Measurements from ENCODE around the gene ATG14.

The ATG14 gene

GRCh38 chr14:55450987-55451386, 39.4 kb upstream of the ATG14 start:
- TF ChIP-seq POLR2AphosphoS5 (IDR thresholded peaks at IDR 0.05; ENCODE audit: borderline replicate concordance, low read depth, low read length) (no peak), FOXP2 (optimal IDR thresholded peaks at IDR 0.05; ENCODE audit: control extremely low read depth, extremely low read length, insufficient read depth) (no peak), EZH2 (IDR thresholded peaks at IDR 0.05) (no peak)

GRCh38 chr14:55450539-55450938, 38.9 kb upstream of the ATG14 start:
- TF ChIP-seq FOXP2 (optimal IDR thresholded peaks at IDR 0.05; ENCODE audit: control extremely low read depth, extremely low read length, insufficient read depth) (no peak), POLR2AphosphoS5 (IDR thresholded peaks at IDR 0.05; ENCODE audit: borderline replicate concordance, low read depth, low read length) (no peak), EZH2 (IDR thresholded peaks at IDR 0.05) (no peak)
- Histone ChIP-seq H3K9me3 (ENCODE audit: low read depth, low read length) (no peaks in the 10 kb centered on the region), H3K36me3 (ENCODE audit: insufficient read depth, low read length) (no peaks in the 10 kb centered on the region), H3K4me3 (no peak overlapping the region), H3K9ac (ENCODE audit: insufficient read length) (no peak overlapping the region), H3K27ac (no peak overlapping the region)
- DNase-seq (ENCODE audit: low read depth, low spot score) = no peak

More at GRCh38 chr14:55450987-55451386, 39.4 kb upstream of the ATG14 start:
- Histone ChIP-seq H3K4me3 (no peak overlapping the region), H3K9ac (ENCODE audit: insufficient read length) (no peak overlapping the region), H3K9me3 (ENCODE audit: low read depth, low read length) (no peaks in the 10 kb centered on the region), H3K36me3 (ENCODE audit: insufficient read depth, low read length) (no peaks in the 10 kb centered on the region), H3K27ac (no peak overlapping the region)
- DNase-seq (ENCODE audit: low read depth, low spot score) = no peak

GRCh38 chr14:55450124-55450523, 38.5 kb upstream of the ATG14 start:
- Histone ChIP-seq H3K9ac (ENCODE audit: insufficient read length) (no peak overlapping the region), H3K36me3 (ENCODE audit: insufficient read depth, low read length) (no peaks in the 10 kb centered on the region), H3K9me3 (ENCODE audit: low read depth, low read length) (no peaks in the 10 kb centered on the region), H3K27ac (no peak overlapping the region), H3K4me3 (no peak overlapping the region)
- no peak for TF ChIP-seq EZH2 (IDR thresholded peaks at IDR 0.05)
- TF ChIP-seq POLR2AphosphoS5 (IDR thresholded peaks at IDR 0.05; ENCODE audit: borderline replicate concordance, low read depth, low read length) = no peak
- no peak for TF ChIP-seq FOXP2 (optimal IDR thresholded peaks at IDR 0.05; ENCODE audit: control extremely low read depth, extremely low read length, insufficient read depth)
- no peak for DNase-seq (ENCODE audit: low read depth, low spot score)

GRCh38 chr14:55449116-55449515, 37.5 kb upstream of the ATG14 start:
- no peak for TF ChIP-seq POLR2AphosphoS5 (IDR thresholded peaks at IDR 0.05; ENCODE audit: borderline replicate concordance, low read depth, low read length)
- no peak for TF ChIP-seq EZH2 (IDR thresholded peaks at IDR 0.05)
- TF ChIP-seq FOXP2 (optimal IDR thresholded peaks at IDR 0.05; ENCODE audit: control extremely low read depth, extremely low read length, insufficient read depth) = no peak
- Histone ChIP-seq H3K36me3 (ENCODE audit: insufficient read depth, low read length) (no peaks in the 10 kb centered on the region), H3K9me3 (ENCODE audit: low read depth, low read length) (no peaks in the 10 kb centered on the region), H3K9ac (ENCODE audit: insufficient read length) (no peak overlapping the region), H3K27ac (no peak overlapping the region; the same call in 1 of the 2 replicates), H3K4me3 (no peak overlapping the region)
- DNase-seq (ENCODE audit: low read depth, low spot score) = no peak

- Histone ChIP-seq H3K36me3 (ENCODE audit: insufficient read depth, low read length) (no peaks in the 10 kb centered on the region), H3K9ac (ENCODE audit: insufficient read length) (no peak overlapping the region), H3K4me3 (no peak overlapping the region), H3K27ac (peak overlapping the region; percentile 16; the same call in 1 of the 2 replicates), H3K9me3 (ENCODE audit: low read depth, low read length) (no peaks in the 10 kb centered on the region)
- DNase-seq (ENCODE audit: low read depth, low spot score) = no peak
- TF ChIP-seq FOXP2 (optimal IDR thresholded peaks at IDR 0.05; ENCODE audit: control extremely low read depth, extremely low read length, insufficient read depth) (peak; percentile 38), POLR2AphosphoS5 (IDR thresholded peaks at IDR 0.05; ENCODE audit: borderline replicate concordance, low read depth, low read length) (no peak), EZH2 (IDR thresholded peaks at IDR 0.05) (no peak)
Measured at GRCh38 chr14:55448141-55448614, 36.5 kb upstream of the ATG14 start.

- TF ChIP-seq FOXP2 (optimal IDR thresholded peaks at IDR 0.05; ENCODE audit: control extremely low read depth, extremely low read length, insufficient read depth) (no peak), POLR2AphosphoS5 (IDR thresholded peaks at IDR 0.05; ENCODE audit: borderline replicate concordance, low read depth, low read length) (no peak), EZH2 (IDR thresholded peaks at IDR 0.05) (no peak)
- DNase-seq (ENCODE audit: low read depth, low spot score) = no peak
- H3K9ac ChIP-seq (ENCODE audit: insufficient read length) = peak overlapping the region; percentile 51
- H3K9me3 ChIP-seq (ENCODE audit: low read depth, low read length) = no peaks in the 10 kb centered on the region
- H3K36me3 ChIP-seq (ENCODE audit: insufficient read depth, low read length) = no peaks in the 10 kb centered on the region
- H3K27ac ChIP-seq = peak overlapping the region; percentile 89
- H3K4me3 ChIP-seq = peak overlapping the region; percentile 64
Measured at GRCh38 chr14:55446833-55447232, 35.2 kb upstream of the ATG14 start.

- H3K9ac ChIP-seq (ENCODE audit: insufficient read length) = peak overlapping the region; percentile 51
- no peaks in the 10 kb centered on the region for H3K9me3 ChIP-seq (ENCODE audit: low read depth, low read length)
- TF ChIP-seq FOXP2 (optimal IDR thresholded peaks at IDR 0.05; ENCODE audit: control extremely low read depth, extremely low read length, insufficient read depth) (no peak), POLR2AphosphoS5 (IDR thresholded peaks at IDR 0.05; ENCODE audit: borderline replicate concordance, low read depth, low read length) (no peak), EZH2 (IDR thresholded peaks at IDR 0.05) (no peak)
- DNase-seq (ENCODE audit: low read depth, low spot score) = peak; percentile 92
- H3K4me3 ChIP-seq = peak overlapping the region; percentile 64
- H3K36me3 ChIP-seq (ENCODE audit: insufficient read depth, low read length) = no peaks in the 10 kb centered on the region
- H3K27ac ChIP-seq = peak overlapping the region; percentile 89
Measured at GRCh38 chr14:55446127-55446736, 34.6 kb upstream of the ATG14 start.

- TF ChIP-seq EZH2 (IDR thresholded peaks at IDR 0.05) = no peak
- TF ChIP-seq FOXP2 (optimal IDR thresholded peaks at IDR 0.05; ENCODE audit: control extremely low read depth, extremely low read length, insufficient read depth) = no peak
- no peak for TF ChIP-seq POLR2AphosphoS5 (IDR thresholded peaks at IDR 0.05; ENCODE audit: borderline replicate concordance, low read depth, low read length)
- DNase-seq (ENCODE audit: low read depth, low spot score) = no peak
- Histone ChIP-seq H3K9ac (ENCODE audit: insufficient read length) (no peak overlapping the region), H3K36me3 (ENCODE audit: insufficient read depth, low read length) (no peaks in the 10 kb centered on the region), H3K4me3 (no peak overlapping the region), H3K9me3 (ENCODE audit: low read depth, low read length) (no peaks in the 10 kb centered on the region), H3K27ac (no peak overlapping the region)
Measured at GRCh38 chr14:55441286-55441685, 29.7 kb upstream of the ATG14 start.
